Effector CD4-positive, alpha-beta T cell (primary cell): ENCODE measurements around the gene PLXNA4.

Source experiments
- DNase-seq: peaks from one replicate; pipeline ENCODE4 v3.0.0-alpha.2; 2020

Gene PLXNA4

DNA sequence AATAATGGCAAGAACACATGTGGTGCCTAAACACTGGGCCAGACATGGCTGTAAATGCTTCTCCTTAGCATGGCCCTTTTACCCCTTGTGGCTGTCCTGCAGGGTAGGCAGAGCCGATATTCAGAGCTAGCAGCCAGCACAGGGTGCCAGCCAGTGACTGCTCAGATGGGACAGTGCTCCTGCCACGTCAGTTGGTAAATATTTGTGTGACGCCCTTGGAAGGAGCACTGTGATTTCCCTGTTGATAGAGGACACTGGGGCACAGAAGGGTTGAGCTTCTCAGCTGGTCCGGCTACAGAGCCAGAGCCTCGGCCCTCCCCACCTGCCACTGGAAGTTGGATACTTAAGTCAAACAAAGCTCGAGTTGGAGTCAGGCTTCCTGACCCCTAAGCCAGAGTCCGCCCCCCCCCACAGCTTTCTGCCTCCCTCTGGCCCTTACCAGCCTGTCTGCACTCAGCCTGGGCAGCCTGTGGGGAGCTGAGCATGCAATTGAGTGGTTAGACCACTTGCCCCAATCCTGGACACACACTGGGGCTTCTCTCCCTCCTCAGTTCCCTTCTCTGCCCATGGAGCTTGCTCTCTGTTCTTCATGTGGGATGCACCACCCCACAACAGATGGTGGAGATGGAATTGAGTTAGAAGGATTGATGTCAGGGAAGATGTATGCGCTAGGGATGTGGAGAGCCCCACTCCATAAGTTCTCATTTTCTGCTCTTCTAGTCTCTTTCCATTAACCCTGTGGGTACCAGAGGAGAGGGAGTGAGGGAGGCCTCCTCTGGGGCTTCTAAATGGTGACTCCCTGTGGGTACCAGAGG lies 350.8 kb downstream of the PLXNA4 start:
- no peak for DNase-seq

DNA sequence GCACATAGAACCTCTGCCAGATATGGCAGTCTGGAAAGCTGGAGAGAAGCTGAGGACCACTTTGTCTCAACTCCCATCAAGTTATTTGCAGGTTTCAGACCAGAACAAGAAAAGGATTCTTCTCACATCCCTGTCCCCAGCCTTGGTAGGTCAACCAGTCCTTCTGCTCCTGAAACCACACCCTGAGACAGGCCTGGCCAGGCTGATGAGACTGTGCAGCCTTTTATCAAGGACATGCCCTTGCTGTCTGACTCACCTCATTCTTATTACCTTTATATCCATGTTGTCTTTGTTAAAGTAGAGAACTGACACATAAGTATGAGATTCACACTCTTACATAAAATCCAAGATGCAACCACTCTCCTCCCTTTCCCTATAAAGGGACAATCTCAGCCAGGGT lies 354.9 kb downstream of the PLXNA4 start:
- DNase-seq, result no peak

DNA sequence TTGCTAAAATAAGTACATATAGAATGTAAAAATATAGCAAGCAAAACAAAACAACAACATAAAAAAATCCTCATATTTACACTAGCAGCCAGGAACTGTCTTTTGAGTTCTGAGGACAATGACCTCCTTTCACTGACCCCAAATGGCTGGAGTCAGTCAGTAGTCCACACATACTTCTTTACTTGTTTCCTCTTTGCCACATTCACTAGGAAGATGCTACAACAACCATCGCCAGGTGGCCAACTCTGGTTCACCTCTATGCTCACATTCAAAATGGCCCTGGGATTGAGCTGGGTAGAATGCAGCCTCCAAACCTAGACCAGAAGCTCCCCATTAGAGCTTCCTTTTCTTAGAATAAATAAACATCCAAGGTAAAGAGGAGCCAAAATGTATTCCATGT lies 356.2 kb downstream of the PLXNA4 start:
- no peak for DNase-seq

DNA sequence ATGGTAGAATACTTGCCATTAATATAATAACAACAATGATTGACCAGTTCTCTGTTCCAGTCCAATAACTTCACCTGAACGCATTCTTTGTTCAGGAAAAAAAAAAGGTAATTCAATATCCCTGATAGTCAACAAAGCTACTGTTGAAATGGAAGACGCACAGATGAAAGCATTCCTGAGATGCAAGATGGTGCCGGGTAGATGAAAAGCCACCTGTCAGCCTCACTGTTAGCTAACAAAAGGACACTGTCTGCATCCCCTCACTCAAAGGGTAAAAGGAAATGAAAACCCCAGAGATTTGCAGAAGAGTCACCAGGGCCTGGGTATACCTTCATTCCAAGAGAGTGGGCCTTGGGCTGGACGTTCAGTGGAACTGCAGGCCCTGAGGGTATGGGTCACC lies 357.4 kb downstream of the PLXNA4 start:
- DNase-seq, result no peak

DNA sequence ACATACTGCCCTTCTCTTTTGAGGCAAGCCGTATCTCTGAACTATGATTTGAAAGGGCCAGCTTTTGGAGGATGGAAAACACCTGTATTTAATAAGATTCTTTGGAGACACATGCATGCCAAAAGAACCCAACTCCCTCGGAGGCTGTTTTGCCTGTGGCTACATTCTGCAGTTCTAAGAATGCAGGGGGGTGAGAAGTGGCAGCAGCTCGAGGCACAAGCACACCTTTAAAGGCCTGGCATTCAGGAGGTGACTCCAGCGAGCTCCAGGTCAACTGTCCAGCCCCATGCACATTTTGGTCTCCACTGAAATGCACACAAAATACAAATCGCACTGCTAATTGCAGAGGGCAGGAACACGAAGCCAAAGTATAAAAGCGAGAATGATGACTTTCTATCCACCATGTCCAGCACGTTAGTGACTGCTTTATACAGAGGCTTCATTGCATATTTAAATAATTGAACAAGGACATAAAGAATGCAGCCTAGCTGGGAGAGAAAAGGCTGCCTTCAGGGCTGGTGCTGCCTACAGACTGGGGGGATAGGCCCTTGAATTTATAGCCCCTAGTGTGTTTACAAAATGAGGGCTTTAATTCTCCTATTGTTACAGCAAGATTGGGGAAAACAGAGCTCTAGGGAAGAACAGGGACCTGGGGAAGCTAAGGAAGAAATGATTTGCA lies 359.3 kb downstream of the PLXNA4 start:
- no peak for DNase-seq

DNA sequence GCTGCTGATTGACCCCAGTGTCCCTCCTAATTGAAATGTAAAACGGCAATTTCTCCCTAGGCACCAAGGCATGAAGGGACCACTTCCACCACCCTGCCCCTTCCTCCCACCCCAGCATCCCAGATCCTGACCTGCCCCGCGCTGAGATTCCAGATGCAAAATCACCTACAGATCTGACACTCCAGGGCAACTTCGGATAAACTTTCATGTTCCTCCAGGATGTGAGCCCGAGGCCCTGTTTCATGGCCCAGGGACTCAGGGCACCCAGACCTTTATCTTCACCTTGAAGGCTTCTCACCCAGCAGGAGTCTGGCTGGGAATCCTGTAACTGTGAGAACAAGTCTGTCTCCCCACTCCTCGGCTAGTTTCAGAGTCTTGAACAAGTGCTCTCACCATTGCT lies 361.8 kb downstream of the PLXNA4 start:
- DNase-seq, result no peak

DNA sequence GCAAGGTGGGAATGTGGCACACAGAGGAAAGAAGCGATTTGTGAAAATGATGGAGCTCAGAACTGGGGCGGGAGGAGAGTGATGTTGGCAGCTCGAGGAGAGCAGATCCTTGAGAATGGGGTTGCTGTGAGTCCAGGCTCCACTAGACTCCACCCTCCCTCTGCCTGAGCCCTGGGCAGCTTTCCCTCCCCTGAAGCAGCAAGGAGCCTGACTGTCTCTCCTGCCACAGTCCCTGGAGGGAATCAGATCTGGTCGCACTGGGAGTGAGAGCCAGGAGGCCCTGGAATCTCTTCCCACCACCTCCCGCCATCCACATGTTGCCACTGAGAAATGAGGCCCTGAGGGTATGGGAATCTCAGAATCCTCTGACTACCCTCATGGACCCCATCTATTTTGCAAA lies 362.7 kb downstream of the PLXNA4 start:
- DNase-seq, result no peak

DNA sequence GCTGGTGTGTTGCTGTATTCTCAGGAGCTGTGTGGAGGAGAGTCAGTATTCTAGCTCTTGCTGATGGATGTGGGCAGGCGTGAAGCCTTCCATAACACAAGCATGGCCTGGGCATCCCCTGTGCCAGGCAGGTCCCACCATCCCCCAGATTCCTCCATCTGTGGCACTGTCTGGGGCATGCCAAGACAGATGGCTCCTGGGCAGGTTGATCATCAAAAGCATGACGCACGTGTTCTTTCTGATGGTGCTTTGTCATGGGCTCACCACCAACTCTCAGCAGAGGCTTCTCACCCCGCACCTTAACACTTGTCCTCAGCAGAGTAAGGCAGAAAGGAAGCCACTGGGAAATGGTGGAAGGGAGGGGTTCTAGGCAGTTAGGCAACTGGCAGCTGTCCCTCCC lies 364.3 kb downstream of the PLXNA4 start:
- DNase-seq, result no peak

DNA sequence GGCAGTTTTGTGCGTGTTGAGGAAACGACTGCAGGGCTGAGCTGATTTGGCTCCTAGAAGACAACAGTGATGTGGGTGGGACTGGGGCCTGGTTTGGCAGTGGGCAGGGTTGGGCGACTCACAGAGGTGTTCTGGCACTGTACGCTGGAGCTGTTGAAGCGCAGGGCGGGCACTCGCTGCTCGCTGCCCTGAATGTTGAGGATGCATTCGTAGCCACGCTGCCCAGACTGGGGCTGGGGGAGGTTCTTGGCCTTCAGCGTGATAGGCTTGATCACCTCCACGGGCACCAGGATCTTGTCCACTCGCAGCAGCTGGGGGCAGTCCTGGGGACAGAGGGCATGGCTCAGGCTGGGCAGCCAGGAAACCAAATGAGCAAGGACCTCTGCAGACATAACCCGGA lies 365.4 kb downstream of the PLXNA4 start:
- DNase-seq, result no peak

DNA sequence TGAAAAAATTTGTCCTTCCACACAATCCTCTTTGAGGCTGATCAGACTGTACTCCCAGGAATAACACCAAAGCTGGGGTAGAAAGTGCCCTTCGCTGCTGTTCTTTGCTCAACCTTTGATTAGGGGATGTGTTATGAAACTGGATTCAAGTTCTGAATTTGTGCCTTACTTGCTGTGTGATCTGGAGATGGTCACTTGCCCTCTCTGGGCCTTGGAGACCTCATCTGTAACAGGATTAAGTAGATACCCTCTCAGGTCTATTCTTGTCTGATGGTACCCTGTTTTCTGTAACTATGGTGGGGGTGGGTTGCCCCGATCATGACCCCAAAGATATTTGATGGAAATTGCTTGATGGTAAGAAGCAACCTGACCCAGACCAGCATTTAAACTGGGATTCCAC lies 368.5 kb downstream of the PLXNA4 start:
- DNase-seq, result no peak

DNA sequence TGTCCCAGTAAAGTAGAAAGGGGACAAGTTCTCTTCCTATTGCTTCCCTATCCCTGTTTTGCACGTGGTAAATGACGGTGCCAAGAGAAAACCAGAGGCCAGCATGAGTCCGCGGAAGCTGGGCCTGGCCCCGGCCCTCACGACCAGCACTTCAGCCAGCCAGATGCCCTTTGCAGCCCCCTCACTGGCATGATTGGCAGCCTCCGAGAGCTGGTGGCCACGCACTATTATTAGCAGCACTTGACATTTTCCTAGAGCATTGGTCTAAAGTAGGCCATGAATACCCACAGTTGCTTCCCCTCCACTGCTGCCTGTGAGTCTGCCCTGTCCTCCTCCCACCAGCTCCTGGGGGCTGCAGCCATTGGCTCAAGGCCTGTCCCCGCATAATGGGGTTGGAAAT lies 369.1 kb downstream of the PLXNA4 start:
- DNase-seq, result no peak

DNA sequence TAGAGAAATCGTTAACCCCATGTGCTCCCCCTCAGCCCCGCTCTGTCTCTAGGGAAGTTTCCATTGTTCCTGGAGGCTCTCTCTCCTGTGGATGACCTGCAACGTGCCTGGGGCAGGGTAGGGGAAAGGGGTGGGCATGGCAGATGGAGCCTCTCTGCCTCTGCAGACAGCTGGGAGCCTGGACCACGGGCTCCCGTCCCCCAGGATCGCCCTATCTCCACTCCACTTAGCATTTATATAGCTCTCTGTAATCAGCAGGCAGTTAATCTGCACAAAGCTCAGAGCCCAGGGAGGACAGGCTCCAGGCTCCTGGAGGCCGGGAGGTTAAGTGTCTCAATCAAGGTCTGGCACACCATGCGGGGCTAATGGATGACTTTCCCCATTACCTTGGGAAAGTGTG lies 369.7 kb downstream of the PLXNA4 start:
- DNase-seq, result no peak

DNA sequence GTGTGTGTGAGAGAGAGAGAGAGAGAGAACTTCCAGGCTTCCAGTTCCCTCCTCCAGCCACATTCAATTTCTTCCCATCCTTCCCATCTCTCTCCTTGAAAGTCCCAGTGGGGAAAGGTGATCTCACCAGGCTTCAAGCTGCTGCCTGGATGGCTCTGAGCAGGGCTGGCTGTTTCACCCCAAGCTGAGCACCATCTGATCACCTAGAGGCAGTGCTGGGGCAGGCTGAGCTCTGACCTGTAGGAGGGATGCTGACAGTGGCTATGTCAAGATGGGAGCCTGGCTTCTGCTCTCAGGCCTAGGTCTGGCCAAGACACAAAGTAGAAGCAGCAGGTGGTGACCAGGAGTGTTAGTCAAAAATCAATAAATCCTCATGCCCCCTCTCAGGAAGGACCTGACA lies 370.8 kb downstream of the PLXNA4 start:
- no peak for DNase-seq

DNA sequence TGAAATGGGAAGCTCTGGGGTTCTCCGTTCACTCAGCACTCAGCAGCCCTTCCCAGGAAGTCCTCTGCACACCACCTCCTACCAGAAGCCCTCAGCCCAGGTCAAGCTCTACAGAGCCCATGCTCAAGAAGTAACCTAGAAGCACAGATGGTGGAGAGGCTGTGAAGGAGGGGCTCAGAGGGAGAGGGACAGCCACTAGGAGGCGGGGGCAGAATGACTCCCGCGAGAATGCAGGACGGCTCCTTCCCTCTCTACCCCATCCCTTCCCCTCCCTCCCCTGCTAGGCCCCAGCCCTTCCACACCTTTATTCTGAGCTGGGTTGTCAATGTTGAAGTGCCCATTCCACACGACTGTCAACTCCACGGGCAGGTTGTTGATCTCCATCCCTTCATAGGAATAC lies 373.2 kb downstream of the PLXNA4 start:
- DNase-seq, result no peak

DNA sequence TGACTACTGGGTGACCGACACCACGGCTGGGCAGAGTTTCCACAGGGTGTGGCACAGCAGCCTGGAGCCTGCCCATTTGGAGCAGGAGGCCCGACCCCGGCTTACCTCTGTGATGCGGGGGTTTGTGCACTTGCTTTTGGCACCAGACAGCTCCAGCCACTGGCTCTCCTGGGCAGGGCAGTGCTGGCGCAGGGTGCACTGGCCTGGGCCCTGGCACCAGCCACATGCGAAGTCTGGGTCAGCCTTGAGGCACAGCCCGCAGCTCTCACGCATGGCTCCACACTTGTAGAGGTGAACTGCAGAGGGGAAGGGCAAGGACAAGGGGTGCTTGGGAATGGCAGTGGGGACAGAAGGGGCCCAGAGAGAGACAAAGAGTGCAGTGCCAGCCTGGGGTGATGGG lies 373.7 kb downstream of the PLXNA4 start:
- no peak for DNase-seq

DNA sequence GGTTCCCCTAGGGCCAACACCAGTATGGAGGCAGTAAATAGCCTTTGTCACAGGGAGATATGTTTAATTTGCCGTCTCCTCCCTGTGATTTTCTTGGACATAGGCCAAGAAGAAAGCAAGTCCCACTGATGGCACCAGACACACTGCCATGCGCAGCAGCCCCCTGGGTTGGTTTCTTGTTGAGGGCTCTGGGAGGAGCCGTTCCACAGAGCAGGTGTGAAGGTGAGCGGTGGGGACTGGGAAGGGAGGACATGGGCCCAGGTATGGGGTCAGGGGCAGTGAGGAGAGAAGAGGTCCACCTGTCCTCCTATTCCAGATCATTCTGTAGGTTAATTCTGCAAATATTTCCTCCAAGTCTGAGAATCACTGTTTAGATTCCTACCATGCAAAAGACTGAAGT lies 376.1 kb downstream of the PLXNA4 start:
- no peak for DNase-seq

DNA sequence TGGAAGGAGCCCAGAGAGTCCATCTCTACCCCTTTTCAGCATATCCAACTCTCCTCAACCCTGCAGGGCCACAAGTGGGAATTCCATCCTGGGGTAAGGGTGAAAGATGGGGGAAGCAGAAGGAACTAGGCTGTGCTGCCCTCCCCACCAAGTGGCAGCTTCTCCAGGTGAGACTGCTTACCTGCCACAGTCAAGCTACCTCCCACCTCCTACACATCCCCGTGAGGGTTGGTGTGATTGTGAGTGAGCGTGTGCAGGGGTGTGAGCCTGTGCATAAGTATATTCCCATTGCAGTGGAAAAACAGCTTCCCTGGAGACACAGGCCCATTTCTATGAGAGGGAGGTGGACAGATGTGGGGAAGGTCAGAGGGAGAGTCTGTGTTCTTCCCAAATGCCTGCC lies 376.6 kb downstream of the PLXNA4 start:
- DNase-seq, result no peak

DNA sequence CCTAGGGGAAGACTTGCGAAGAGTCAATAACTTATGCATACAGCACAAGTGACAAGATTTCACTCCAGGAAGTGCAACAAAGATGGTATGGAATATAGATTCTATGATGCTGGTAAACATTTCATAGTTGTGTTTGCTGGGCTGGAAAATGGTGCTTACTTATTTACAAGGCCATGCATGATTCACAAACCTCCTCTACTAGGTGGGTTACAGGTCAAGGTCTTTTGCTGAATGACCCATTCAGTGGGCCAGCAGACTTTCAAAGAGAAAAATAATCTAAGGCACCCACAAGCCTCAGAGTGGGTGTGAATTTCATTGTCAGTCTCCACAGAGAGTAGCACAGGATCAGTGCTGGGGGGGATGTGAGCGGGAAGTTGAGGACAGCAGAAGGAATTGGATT lies 378.5 kb downstream of the PLXNA4 start:
- DNase-seq, result no peak

DNA sequence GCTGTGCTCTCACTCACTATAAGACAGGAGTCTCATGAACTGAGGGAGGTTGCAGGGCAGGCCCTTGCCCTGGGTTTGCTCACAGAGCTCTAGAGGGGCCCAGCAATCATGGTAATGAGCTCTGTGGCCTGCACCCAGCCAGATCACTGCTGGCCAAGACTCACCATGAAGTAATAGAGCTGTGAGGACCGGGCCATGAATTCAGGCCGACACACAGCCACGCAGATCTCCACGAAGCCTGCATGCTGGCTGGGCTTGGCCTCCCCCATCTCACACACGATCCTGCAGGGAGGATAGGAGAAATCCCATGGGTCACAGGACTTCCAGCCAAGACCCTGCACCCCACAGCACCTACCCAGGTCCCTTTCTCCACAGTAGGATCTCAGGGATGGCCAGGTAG lies 382.4 kb downstream of the PLXNA4 start:
- no peak for DNase-seq

DNA sequence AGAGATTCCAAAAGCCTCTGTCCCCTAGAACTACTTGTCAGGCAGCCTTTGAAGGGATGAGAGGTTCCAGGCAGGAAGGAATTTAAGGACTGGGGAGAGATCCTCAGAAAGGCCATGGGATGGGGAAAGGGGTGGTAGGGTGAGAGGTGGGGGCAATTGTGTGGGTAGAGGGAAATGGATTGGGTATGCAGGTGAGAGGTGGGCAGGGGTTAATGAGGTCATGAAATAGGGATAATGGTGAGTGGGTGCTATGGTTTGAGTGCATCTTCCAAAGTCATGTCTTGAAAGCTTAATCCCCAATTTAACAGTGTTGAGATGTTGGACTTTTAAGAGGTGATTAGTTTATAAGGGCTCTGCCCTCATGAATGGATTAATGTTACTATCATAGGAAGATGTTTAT lies 383.5 kb downstream of the PLXNA4 start:
- DNase-seq, result no peak

DNA sequence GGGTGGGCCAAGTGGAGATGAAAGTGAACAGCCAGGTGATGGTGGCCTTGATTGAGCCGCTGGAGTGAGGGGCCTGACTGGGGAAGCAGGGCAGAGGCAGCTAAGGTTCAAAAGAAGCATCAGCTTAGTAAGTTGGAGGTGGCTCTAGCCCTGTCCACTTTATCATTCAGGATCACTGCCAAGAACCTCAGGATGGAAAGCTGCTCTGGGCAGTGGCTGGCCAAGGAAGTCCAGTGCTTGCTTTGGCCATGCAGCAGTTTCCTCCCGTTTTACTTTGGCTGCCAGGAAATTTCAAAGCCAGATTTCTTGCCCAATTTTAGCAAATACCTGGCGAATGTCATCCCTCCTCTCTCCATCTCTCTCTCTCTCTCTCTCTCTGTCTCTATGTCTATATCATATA lies 384.9 kb downstream of the PLXNA4 start:
- DNase-seq, result no peak

DNA sequence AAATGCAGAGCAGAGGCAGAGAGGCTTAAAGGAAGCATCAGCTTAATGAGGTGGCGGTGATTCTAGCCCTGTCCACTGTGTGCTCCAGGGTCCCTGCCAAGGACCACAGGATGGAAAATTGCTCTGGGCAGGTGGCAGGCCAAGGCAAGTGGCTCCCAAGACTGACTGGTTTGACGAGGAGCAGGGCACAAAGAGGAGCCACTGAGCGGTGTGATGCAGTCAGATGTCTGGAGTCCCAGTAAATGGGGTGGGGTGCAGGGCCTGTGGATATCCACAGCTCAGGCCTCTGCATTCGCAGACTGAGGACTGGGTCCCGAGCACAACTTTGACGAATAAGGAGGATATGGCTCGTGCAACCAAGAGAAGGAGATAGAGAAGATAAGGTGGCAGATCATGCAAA lies 385.6 kb downstream of the PLXNA4 start:
- no peak for DNase-seq

DNA sequence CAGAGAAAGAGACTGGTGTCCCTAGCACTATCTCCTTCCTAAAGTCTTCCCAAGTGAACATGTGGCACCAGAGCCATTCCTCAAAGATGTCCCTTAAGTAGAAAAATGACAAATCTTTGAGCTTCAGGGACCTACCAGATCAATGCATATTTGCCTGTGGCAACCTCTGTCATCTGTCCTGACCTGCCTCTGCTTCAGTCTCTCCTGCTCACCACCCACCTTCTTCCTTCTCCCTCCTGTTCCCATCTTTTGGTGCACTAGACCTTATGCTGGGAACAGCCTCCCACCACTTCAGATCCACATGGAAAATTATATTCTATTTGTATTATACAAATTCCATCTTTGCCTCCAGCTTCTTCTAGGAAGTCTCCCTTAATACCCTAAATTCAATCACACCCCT lies 386.4 kb downstream of the PLXNA4 start:
- no peak for DNase-seq

DNA sequence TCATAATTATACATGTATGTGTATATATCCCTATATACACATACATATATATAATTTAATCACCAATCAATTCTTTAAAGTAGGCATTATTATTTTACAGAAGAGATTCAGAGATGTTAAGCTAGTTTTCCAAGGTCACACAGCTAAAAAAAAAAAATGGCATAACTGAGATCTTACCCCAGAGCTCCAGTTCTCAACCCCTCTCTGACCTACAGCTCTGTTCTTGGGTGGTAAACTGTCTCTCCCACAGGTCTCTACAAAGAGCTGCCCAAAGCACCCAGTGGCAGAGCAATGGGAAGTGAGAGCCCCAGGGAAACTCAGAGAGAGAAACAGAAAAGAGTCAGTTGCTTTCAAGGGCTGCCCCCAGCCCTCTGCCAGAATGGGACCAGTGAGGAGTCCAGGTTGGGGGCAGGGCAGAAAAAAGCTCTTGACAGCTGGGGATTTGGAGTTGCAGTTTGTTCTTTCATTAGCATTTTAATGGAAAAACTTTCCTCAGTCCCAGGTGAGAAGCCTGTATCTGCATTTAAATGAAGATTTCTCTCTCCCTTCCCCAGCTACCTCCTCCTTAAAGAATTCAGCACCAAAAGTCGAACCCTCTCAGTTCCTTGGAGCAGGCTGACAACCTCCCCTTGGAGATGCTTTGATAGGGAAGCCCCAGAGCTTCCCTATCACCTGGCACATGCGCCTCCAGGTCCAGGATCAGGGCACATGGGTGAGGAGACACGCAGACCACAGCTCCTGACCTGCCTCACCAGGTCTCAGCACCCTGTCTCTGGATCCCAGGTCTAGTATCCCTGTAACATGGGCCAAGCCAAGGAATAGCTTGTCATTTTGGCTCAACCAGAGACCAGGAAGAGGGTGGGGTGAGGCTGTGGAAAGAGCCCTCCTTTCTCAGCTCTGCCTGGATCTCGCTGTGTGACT lies 388.1 kb downstream of the PLXNA4 start:
- no peak for DNase-seq
